ENCODE results near the gene ANO4.

- TF ChIP-seq GTF2F1 (IDR thresholded peaks at IDR 0.05; ENCODE audit: borderline replicate concordance, low read depth, low read length) (no peak), YY1 (IDR thresholded peaks at IDR 0.05; ENCODE audit: low read depth, low read length) (no peak), CEBPB (IDR thresholded peaks at IDR 0.05; ENCODE audit: low read depth, low read length) (no peak), ATF3 (IDR thresholded peaks at IDR 0.05; ENCODE audit: insufficient read depth, low read depth, low read length) (no peak), MAX (IDR thresholded peaks at IDR 0.05) (no peak), POLR2A (IDR thresholded peaks at IDR 0.05; ENCODE audit: control extremely low read depth in 1 of 2, low read depth in 2 of 2, low read length in 2 of 2) (no peak), CREB1 (IDR thresholded peaks at IDR 0.05) (no peak), EGR1 (IDR thresholded peaks at IDR 0.05; ENCODE audit: borderline replicate concordance, low read depth, low read length) (no peak), CBX5 (IDR thresholded peaks at IDR 0.05; ENCODE audit: low read depth, low read length) (no peak), CTCF (IDR thresholded peaks at IDR 0.05; ENCODE audit: control extremely low read depth in 1 of 3, insufficient read depth in 1 of 3, low read depth in 1 of 3, low read length in 3 of 3) (no peak), RFX5 (IDR thresholded peaks at IDR 0.05; ENCODE audit: borderline replicate concordance, low read depth, low read length) (no peak)
Observed at GRCh38 chr12:101018540-101018939, 224.0 kb downstream of the ANO4 start.
